Fibroblast of pulmonary artery (primary cell): ENCODE data around the gene FUNDC2.

ENCODE experiments used
- DNase-seq: peaks from one replicate; pipeline ENCODE4 v3.0.0-alpha.2; 2010; ENCODE audit warnings: low read depth
- H3K4me3 ChIP-seq: replicated peaks from 2 replicates; pipeline ENCODE4 v1.5.1; 2011; ENCODE audit warnings: low read depth, mild to moderate bottlenecking, control low read depth, low read length, moderate library complexity
- CTCF ChIP-seq: IDR thresholded peaks from 2 replicates; pipeline ENCODE4 v1.5.1; 2011; ENCODE audit warnings: mild to moderate bottlenecking, control low read depth, low read length, inconsistent platforms; ENCODE audit errors: missing control alignments

FUNDC2 gene

GRCh38 chrX:155026420-155026726 is 271 bp upstream of the FUNDC2 start:
- no peak for DNase-seq
- no peak for TF ChIP-seq CTCF
- peak overlapping the region; percentile 77 for H3K4me3 ChIP-seq

GRCh38 chrX:155027509-155028066 is 944 bp downstream of the FUNDC2 start:
- TF ChIP-seq CTCF = no peak
- peak; percentile 89 for DNase-seq

GRCh38 chrX:155028129-155028528 is 1.5 kb downstream of the FUNDC2 start:
- TF ChIP-seq CTCF = no peak
- DNase-seq = no peak
- peak overlapping the region; percentile 77 for H3K4me3 ChIP-seq

More at GRCh38 chrX:155027509-155028066, 944 bp downstream of the FUNDC2 start:
- peak overlapping the region; percentile 77 for H3K4me3 ChIP-seq

GRCh38 chrX:155028877-155029291 is 2.2 kb downstream of the FUNDC2 start:
- DNase-seq = peak; percentile 72
- TF ChIP-seq CTCF = no peak
- peak overlapping the region; percentile 77 for H3K4me3 ChIP-seq

- no peak for DNase-seq
- TF ChIP-seq CTCF = no peak
- no peak overlapping the region for H3K4me3 ChIP-seq
Observed at GRCh38 chrX:155031657-155032056, 5.0 kb downstream of the FUNDC2 start.

- DNase-seq = no peak
- TF ChIP-seq CTCF = no peak
Observed at GRCh38 chrX:155035688-155036087, 9.0 kb downstream of the FUNDC2 start.

GRCh38 chrX:155046129-155046810 is 19.6 kb downstream of the FUNDC2 start:
- no peak overlapping the region for H3K4me3 ChIP-seq
- no peak for TF ChIP-seq CTCF
- DNase-seq = no peak

More at GRCh38 chrX:155035688-155036087, 9.0 kb downstream of the FUNDC2 start:
- no peak overlapping the region for H3K4me3 ChIP-seq
